ENCODE data around the gene CYP27B1. TPM values are rescaled to one million over a fixed set of nuclear protein-coding genes. Genes with fewer than 3 reads are reported as not detected.

The CYP27B1 gene
- total and polyA plus RNA-seq, 4 donors = 0.05 to 1.6 (median 0.17) TPM

- peak within 1 kb of the TSS; percentile 74 to 99 (median 98) for H3K4me3 ChIP-seq (ENCODE audit: low read depth in 1 of 3, low read length in 3 of 3)
- TF ChIP-seq CTCF (IDR thresholded peaks at IDR 0.05; ENCODE audit: low read depth, low read length, missing input control) (peak; percentile 95), JUND (IDR thresholded peaks at IDR 0.05) (peak; percentile 58 to 60), HNF4G (IDR thresholded peaks at IDR 0.05) (no peak), NR2F2 (IDR thresholded peaks at IDR 0.05) (no peak), SP1 (IDR thresholded peaks at IDR 0.05) (peak; percentile 44), RAD21 (IDR thresholded peaks at IDR 0.05) (peak; percentile 77 to 81), FOXA1 (IDR thresholded peaks at IDR 0.05) (peak; percentile 68), TAF1 (conservative IDR thresholded peaks at IDR 0.05) (no peak), YY1 (IDR thresholded peaks at IDR 0.05) (peak; percentile 91), RXRA (IDR thresholded peaks at IDR 0.05) (peak; percentile 59 to 65), FOXA2 (IDR thresholded peaks at IDR 0.05) (peak; percentile 39), REST (IDR thresholded peaks at IDR 0.05) (peak; percentile 70), HNF4A (conservative IDR thresholded peaks at IDR 0.05) (peak in 1 of 2 donors; percentile 32), GABPA (IDR thresholded peaks at IDR 0.05 in 1 of 2, conservative IDR thresholded peaks at IDR 0.05 in 1 of 2) (peak in 1 of 2 donors; percentile 83), EGR1 (IDR thresholded peaks at IDR 0.05; ENCODE audit: low read depth in 2 of 2) (peak in 1 of 2 donors; percentile 42)
- TF ChIP-seq, protein P1, sequence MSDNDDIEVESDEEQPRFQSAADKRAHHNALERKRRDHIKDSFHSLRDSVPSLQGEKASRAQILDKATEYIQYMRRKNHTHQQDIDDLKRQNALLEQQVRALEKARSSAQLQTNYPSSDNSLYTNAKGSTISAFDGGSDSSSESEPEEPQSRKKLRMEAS (IDR thresholded peaks at IDR 0.05) = peak; percentile 95
- TF ChIP-seq, protein P2, sequence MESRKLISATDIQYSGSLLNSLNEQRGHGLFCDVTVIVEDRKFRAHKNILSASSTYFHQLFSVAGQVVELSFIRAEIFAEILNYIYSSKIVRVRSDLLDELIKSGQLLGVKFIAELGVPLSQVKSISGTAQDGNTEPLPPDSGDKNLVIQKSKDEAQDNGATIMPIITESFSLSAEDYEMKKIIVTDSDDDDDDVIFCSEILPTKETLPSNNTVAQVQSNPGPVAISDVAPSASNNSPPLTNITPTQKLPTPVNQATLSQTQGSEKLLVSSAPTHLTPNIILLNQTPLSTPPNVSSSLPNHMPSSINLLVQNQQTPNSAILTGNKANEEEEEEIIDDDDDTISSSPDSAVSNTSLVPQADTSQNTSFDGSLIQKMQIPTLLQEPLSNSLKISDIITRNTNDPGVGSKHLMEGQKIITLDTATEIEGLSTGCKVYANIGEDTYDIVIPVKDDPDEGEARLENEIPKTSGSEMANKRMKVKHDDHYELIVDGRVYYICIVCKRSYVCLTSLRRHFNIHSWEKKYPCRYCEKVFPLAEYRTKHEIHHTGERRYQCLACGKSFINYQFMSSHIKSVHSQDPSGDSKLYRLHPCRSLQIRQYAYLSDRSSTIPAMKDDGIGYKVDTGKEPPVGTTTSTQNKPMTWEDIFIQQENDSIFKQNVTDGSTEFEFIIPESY (IDR thresholded peaks at IDR 0.05) = peak; percentile 97
- TF ChIP-seq, protein P3, sequence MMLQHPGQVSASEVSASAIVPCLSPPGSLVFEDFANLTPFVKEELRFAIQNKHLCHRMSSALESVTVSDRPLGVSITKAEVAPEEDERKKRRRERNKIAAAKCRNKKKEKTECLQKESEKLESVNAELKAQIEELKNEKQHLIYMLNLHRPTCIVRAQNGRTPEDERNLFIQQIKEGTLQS (IDR thresholded peaks at IDR 0.05) = peak; percentile 95
- H3K9ac ChIP-seq (ENCODE audit: low read depth in 1 of 2, low read length in 2 of 2) = peak within 1 kb of the TSS; percentile 82
- peaks cover 0 to 19% (median 15%) of the 10 kb centered on the region in 4 donors for H3K4me1 ChIP-seq (ENCODE audit: control insufficient read depth in 4 of 4, insufficient read depth in 4 of 4, low read length in 3 of 4)
- peaks cover 5 to 21% (median 17%) of the 10 kb centered on the region in 4 donors for H3K36me3 ChIP-seq (ENCODE audit: control insufficient read depth in 4 of 4, insufficient read depth in 3 of 4, low read depth in 1 of 4, low read length in 3 of 4)
- DNase-seq (ENCODE audit: low spot score) = peak; percentile 99
- H3K9me3 ChIP-seq (ENCODE audit: control insufficient read depth in 4 of 4, low read length in 3 of 4) = no peaks in the 10 kb centered on the region
- H3K27me3 ChIP-seq (ENCODE audit: control insufficient read depth in 4 of 4, insufficient read depth in 4 of 4, low read length in 3 of 4) = no peaks in the 10 kb centered on the region
- WGBS = under 1% methylated on average over 45 of the region's 45 CpGs
- H3K27ac ChIP-seq (ENCODE audit: low read depth in 1 of 2, low read length in 2 of 2) = peak within 1 kb of the TSS; percentile 39 to 44
Observed at GRCh38 chr12:57782608-57783465, 16.0 kb upstream of the CYP27B1 start, which contains the start of gene TSFM. TSFM (plus strand) TSS chr12:57782787; CDS start chr12:57782802, 15 bp downstream.

Data from liver (tissue), 9 donors.